Mesodermal cell (in vitro differentiated cells): ENCODE data around the gene SCAF1.

Experiments used
- H3K27ac ChIP-seq: 2 replicates; pipeline ENCODE4 v1.7.0; 2013; ENCODE audit warnings: mild to moderate bottlenecking, low read depth, low read length, moderate library complexity; ENCODE audit not compliant: severe bottlenecking
- H3K36me3 ChIP-seq: 2 replicates; pipeline ENCODE4 v1.7.1; 2013; ENCODE audit warnings: mild to moderate bottlenecking, low read length, moderate library complexity; ENCODE audit not compliant: control insufficient read depth, insufficient read depth
- H3K4me1 ChIP-seq: one replicate; pipeline ENCODE4 v1.7.1; 2013; ENCODE audit warnings: mild to moderate bottlenecking, low read length; ENCODE audit not compliant: insufficient read depth, control insufficient read depth, poor library complexity, severe bottlenecking
- H3K4me3 ChIP-seq: 2 replicates; pipeline ENCODE4 v1.7.0; 2013; ENCODE audit warnings: low read length, control low read depth, mild to moderate bottlenecking; ENCODE audit not compliant: insufficient read depth, poor library complexity, severe bottlenecking; ENCODE audit errors: extremely low read depth
- H3K9me3 ChIP-seq: 2 replicates; pipeline ENCODE4 v1.7.1; 2013; ENCODE audit warnings: mild to moderate bottlenecking, low read length, moderate library complexity; ENCODE audit not compliant: control insufficient read depth
- WGBS, 2 experiments: methylation state at CpG; one replicate each; pipeline ENCODE4 v1.1.5; 2013; ENCODE audit warnings: missing lambda C conversion rate in 2 of 2; ENCODE audit not compliant: insufficient coverage in 2 of 2; 5-methylcytosine and 5-hydroxymethylcytosine counted together

SCAF1 gene

DNA sequence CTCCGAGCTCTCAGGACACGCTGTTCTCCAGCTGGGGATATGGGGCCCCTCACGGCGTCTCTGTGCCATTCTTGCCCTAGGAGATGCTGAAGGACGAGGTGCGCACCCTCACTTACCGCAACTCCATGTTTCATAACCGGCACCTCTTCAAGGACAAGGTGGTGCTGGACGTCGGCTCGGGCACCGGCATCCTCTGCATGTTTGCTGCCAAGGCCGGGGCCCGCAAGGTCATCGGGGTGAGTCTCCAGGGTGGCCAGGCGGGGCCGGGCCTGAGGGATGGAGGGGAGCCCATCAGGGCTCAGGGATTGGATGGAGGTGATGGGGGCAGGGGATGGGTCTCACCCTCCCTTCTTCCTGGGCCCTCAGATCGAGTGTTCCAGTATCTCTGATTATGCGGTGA is 39.8 kb downstream of the SCAF1 start:
- Histone ChIP-seq H3K4me1 (peaks cover 15% of the 10 kb centered on the region), H3K36me3 (peaks cover 57% of the 10 kb centered on the region), H3K9me3 (no peaks in the 10 kb centered on the region), H3K4me3 (no peak overlapping the region), H3K27ac (no peak overlapping the region)
- 97 to 98% methylated on average over 17 to 19 of the region's 19 CpGs for WGBS, 2 experiments

- 96% methylated on average over 5 to 8 of the region's 8 CpGs for WGBS, 2 experiments
These were observed 40.3 kb downstream of the SCAF1 start for GRCh38 chr19:49682274-49682673.

DNA sequence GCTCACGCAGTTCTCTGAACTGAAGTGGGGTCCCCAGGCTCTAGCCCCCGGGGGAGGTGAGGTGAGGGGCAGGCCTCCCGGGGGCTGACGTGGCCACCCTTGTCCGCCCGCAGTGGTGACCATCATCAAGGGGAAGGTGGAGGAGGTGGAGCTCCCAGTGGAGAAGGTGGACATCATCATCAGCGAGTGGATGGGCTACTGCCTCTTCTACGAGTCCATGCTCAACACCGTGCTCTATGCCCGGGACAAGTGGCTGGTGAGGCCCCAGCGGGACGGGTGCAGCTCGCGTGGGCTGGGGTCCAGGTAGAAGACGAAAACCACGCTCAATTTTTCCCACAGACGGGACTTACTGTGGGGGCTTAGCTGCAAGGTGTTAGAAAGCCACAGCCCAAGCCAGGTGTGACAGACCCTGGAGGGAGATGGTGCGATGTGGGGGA is 41.8 kb downstream of the SCAF1 start:
- Histone ChIP-seq H3K36me3 (peaks cover 75% of the 10 kb centered on the region), H3K27ac (no peak overlapping the region), H3K9me3 (no peaks in the 10 kb centered on the region), H3K4me1 (peaks cover 21% of the 10 kb centered on the region), H3K4me3 (no peak overlapping the region)
- 96% methylated on average over 16 to 18 of the region's 18 CpGs for WGBS, 2 experiments

More at GRCh38 chr19:49682274-49682673, 40.3 kb downstream of the SCAF1 start:
- H3K4me3 ChIP-seq, result no peak overlapping the region
- H3K27ac ChIP-seq, result no peak overlapping the region
- peaks cover 15% of the 10 kb centered on the region for H3K4me1 ChIP-seq
- H3K9me3 ChIP-seq, result no peaks in the 10 kb centered on the region
- H3K36me3 ChIP-seq, result peaks cover 61% of the 10 kb centered on the region

DNA sequence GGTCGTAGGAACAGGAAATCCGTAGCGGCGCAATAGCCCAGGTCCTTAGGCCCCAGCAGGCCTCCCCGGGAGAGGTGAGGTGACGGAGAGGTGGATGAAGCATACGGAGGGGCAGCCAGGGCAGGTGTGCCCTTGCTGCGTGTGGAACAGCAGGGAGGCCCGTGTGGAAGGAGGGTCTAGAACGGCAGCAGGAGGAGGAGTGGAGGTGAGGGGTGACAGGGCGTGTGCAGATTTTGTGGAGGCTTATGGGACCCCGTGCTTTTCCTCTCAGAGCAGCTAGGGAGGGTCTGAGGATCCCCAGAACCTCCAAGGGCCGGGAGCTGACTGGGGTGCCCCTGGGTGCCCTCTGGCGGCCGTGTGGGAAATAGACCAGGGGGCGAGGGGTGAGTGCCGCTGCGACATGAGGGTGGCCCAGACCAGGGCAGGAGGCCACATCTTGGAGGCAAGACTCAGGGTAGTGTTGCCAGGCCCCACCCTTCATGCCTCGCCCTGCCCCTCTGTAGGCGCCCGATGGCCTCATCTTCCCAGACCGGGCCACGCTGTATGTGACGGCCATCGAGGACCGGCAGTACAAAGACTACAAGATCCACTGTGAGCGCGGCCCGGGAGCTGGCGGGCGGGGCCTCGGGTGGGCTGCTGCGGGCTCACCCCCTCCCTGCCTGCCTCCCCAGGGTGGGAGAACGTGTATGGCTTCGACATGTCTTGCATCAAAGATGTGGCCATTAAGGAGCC is 42.4 kb downstream of the SCAF1 start:
- 95 to 96% methylated on average over 34 of the region's 35 CpGs for WGBS, 2 experiments
- no peak overlapping the region for H3K4me3 ChIP-seq
- peaks cover 16% of the 10 kb centered on the region for H3K4me1 ChIP-seq
- H3K36me3 ChIP-seq, result peaks cover 81% of the 10 kb centered on the region
- no peaks in the 10 kb centered on the region for H3K9me3 ChIP-seq
- no peak overlapping the region for H3K27ac ChIP-seq

- H3K27ac ChIP-seq, result no peak overlapping the region
- no peak overlapping the region for H3K4me3 ChIP-seq
- H3K4me1 ChIP-seq, result peaks cover 10% of the 10 kb centered on the region
- H3K9me3 ChIP-seq, result no peaks in the 10 kb centered on the region
- WGBS, 2 experiments, result 98 to 99% methylated on average over 13 of the region's 13 CpGs
- peaks cover 86% of the 10 kb centered on the region for H3K36me3 ChIP-seq
These were observed 43.1 kb downstream of the SCAF1 start for GRCh38 chr19:49684983-49685553.

GRCh38 chr19:49685845-49686332 is 43.9 kb downstream of the SCAF1 start:
- Histone ChIP-seq H3K9me3 (no peaks in the 10 kb centered on the region), H3K36me3 (peaks cover 85% of the 10 kb centered on the region), H3K4me3 (no peak overlapping the region), H3K4me1 (peaks cover 5% of the 10 kb centered on the region), H3K27ac (no peak overlapping the region)
- WGBS, 2 experiments, result 95% methylated on average over 23 of the region's 23 CpGs

DNA sequence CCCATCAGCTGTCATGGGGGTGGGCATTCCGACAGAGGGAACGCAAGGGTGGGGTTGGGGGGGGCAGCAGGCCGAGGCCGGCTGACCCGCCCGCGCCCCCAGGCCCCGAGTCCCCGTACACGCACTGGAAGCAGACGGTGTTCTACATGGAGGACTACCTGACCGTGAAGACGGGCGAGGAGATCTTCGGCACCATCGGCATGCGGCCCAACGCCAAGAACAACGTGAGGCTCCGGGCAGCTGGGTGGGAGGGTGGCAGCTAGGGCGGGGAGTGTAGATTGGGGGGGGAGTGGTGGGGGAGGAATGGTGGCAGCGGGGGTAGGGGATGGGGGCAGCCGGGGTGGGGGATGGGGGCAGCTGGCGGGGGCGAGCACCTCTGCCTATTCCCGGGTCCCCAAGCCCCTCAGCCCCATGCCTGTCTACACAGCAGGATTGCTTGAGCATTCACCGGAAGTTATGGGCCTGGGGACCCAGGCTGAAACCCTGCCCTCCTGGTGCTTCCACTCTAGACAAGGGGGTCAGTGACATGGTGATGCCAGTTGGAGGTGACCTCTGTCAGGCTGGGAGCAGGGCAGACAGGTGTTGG is 44.6 kb downstream of the SCAF1 start:
- WGBS, 2 experiments, result 95 to 97% methylated on average over 12 to 19 of the region's 27 CpGs
- Histone ChIP-seq H3K4me3 (no peak overlapping the region), H3K27ac (no peak overlapping the region), H3K4me1 (peaks cover 5% of the 10 kb centered on the region), H3K36me3 (peaks cover 78% of the 10 kb centered on the region), H3K9me3 (no peaks in the 10 kb centered on the region)

GRCh38 chr19:49687150-49687549 is 45.1 kb downstream of the SCAF1 start:
- Histone ChIP-seq H3K4me1 (peaks cover 5% of the 10 kb centered on the region), H3K9me3 (no peaks in the 10 kb centered on the region), H3K27ac (no peak overlapping the region), H3K4me3 (no peak overlapping the region), H3K36me3 (peaks cover 72% of the 10 kb centered on the region)
- WGBS, 2 experiments, result 93 to 96% methylated on average over 7 of the region's 12 CpGs

GRCh38 chr19:49687566-49688316 is 45.7 kb downstream of the SCAF1 start:
- 87 to 94% methylated on average over 7 to 17 of the region's 26 CpGs for WGBS, 2 experiments
- H3K4me1 ChIP-seq, result peaks cover 5% of the 10 kb centered on the region
- peaks cover 66% of the 10 kb centered on the region for H3K36me3 ChIP-seq
- H3K9me3 ChIP-seq, result no peaks in the 10 kb centered on the region
- no peak overlapping the region for H3K4me3 ChIP-seq
- H3K27ac ChIP-seq, result peak overlapping the region; percentile 10

DNA sequence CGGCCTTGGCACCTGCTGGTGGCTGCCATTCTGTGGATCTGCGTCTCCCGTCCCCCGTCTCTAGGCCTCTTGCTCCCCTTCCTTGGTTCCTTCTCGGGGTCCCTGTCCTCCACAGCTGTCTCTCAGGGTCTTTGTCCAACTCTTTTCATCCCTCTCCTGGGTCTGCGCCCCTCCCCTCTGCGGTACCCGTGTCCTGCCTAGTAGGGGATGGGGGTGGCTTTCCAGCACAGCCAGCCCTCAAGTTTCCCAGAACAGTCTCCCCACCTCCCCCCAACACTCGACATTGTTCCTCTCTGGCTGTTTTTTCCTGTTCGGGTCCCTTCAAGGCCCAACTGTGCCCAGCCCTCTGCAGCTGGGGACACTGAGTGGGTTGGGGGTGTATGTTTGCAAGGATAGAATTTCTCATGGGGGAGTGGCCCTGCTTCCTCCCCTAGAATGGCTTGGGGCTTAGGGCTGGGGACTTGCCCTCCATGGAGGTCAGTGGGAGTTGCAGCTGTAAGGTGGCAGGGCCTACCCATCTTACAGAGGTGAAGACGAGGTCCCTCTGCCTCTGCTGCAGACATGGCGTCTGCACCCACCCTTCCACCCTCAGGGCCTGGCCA is 46.6 kb downstream of the SCAF1 start:
- WGBS, 2 experiments, result 92 to 96% methylated on average over 6 of the region's 12 CpGs
- peaks cover 57% of the 10 kb centered on the region for H3K36me3 ChIP-seq

More for the DNA sequence above, 46.6 kb downstream of the SCAF1 start:
- H3K4me3 ChIP-seq, result no peak overlapping the region
- no peak overlapping the region for H3K27ac ChIP-seq
- H3K4me1 ChIP-seq, result peaks cover 5% of the 10 kb centered on the region
- H3K9me3 ChIP-seq, result no peaks in the 10 kb centered on the region
